Measurements from ENCODE around the gene MUTYH.
A peak's percentile ranks its signal among the peaks of the same experiment; 100 is the strongest.

The MUTYH gene

DNA sequence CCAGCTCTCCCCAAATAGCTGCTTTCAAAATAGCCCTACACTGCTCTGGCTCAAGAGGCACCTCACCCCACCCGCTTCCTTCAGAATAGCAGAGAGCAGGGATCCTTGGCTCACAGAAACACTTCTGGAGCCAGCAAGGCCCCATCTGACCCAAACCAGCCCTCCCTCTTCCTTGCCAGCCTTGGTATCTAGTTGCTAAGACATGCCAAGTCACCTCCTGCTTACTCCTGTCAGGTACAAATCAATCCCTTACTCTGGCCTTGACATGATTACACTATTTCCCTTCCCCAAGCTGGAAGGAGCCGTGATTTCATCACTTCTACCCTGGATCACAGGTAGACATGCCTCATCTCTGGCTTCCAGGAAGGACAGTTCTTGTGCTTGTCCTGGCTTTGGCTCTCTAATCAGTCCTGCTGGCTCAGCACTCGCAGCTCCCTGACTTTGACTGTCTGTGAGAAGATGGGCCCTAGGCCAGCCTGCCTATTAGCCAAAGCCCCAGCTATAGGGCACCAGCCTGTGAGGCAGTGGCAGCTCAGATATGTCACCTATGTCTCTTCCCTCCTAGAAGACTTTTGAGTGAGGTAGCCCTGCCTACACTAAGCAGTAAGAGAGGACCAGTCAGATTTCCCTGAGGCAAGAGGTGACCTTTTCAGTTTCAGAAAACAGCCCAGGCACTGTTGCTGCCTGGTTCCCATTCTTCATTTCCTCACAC lies 8.9 kb upstream of the MUTYH start:
- DNase-seq, result no peak

DNA sequence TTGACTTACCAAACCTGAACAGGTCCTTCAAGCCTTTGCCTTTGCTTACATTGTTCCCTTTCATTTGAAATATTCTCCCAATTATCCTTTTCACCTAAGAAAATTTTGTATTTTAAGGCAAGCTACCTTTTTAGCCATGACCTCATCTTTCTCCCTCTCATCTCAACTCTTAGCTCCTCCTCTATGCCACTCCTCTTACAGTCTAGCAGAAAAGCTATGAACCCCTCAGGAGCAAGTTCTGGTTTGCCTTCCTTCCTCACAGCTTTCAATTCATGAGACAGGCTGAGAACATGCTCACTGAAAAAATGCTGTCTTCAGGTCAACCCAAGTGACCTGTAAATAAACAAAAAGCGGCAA lies 8.3 kb upstream of the MUTYH start:
- DNase-seq, result no peak

DNA sequence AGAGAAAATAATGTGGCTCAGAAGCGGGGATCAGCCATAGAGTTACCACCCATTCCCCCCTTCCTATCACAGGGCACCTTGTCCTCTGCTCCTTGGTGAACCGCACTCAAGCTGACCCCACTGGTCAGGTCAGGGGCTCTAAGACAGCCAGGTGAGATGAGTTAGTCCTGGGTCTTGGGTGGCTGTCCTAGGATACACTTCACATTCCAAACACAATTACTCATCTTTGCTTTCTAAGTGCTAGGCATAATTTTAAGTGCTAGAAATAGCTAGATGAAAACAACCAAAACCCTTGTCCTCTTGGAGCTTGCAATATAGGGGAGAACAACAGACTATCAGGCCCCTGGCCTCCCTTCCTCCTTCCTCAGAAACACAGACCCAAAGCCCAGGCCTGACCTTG lies 7.8 kb upstream of the MUTYH start:
- no peak for DNase-seq

DNA sequence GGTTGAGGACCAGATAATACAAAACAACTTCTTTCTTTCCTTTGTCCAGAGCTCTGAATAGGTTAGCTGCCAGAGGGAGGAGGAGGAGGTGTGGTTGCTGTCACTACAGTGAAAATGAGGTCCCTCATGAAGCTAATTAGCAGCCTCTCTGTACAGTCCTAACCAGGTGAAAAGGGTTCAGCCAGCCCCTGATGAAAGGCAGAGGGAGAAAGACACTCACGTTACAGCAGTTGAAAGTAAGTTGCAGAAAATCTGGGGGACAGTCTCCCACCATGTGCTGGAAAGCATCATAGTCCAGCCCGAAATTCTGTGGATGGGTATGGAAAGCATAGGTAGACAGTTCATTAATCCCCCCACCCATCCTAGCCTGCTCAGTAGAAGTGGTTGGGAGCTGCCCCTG lies 6.2 kb upstream of the MUTYH start:
- no peak for DNase-seq

GRCh38 chr1:45345014-45345413 lies 4.8 kb upstream of the MUTYH start:
- no peak for DNase-seq

GRCh38 chr1:45344499-45344898 lies 4.3 kb upstream of the MUTYH start:
- no peak for DNase-seq

- DNase-seq, result no peak
Measured at GRCh38 chr1:45340816-45341466, 701 bp upstream of the MUTYH start.

GRCh38 chr1:45337630-45338325 lies 2.5 kb downstream of the MUTYH start:
- no peak for DNase-seq

- DNase-seq, result no peak
Measured at GRCh38 chr1:45335855-45336324, 4.3 kb downstream of the MUTYH start.

GRCh38 chr1:45334308-45335245 lies 5.7 kb downstream of the MUTYH start:
- peak; percentile 56 to 80 for DNase-seq

DNA sequence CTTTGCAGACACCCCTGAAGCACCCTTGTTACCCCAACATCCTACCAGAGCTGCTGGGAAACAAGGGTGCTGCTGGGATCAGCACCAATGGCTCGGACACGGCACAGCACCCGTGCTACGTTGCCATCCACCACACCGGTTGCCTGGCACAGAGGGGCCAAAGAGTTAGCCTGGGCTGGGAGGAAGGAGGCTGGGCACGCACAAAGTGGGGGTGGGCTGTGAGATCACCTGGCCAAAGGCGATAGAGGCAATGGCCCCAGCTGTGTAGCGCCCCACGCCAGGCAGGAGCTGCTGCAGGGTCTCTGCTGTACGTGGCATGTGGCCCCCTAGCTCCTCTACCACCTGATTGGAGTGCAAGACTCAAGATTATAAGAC lies 7.9 kb downstream of the MUTYH start:
- DNase-seq, result no peak

GRCh38 chr1:45331436-45332345 lies 8.5 kb downstream of the MUTYH start:
- DNase-seq, result no peak

GRCh38 chr1:45329445-45329844 lies 10.8 kb downstream of the MUTYH start:
- DNase-seq, result no peak

DNA sequence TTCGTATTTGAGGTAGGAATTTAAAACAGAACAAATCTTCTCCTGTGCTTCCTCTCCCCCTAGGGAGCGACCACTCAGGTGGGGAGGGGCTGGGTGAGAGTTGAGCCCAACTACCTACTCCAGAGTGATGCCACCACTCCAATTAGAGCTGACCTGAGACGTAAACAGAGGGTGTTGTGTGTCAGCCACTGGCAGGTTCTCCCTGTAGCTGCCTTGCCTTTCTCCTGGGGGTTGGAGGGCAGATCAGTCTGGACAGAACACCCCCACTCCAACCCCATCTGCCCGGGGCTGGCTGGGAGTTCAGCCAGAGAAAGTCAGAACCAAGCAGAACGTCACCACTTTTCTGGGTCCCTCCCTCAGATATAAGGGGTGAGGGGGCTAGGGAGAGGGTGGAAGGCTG lies 11.6 kb downstream of the MUTYH start:
- no peak for DNase-seq

GRCh38 chr1:45327644-45328515 lies 12.4 kb downstream of the MUTYH start:
- DNase-seq, result no peak

DNA sequence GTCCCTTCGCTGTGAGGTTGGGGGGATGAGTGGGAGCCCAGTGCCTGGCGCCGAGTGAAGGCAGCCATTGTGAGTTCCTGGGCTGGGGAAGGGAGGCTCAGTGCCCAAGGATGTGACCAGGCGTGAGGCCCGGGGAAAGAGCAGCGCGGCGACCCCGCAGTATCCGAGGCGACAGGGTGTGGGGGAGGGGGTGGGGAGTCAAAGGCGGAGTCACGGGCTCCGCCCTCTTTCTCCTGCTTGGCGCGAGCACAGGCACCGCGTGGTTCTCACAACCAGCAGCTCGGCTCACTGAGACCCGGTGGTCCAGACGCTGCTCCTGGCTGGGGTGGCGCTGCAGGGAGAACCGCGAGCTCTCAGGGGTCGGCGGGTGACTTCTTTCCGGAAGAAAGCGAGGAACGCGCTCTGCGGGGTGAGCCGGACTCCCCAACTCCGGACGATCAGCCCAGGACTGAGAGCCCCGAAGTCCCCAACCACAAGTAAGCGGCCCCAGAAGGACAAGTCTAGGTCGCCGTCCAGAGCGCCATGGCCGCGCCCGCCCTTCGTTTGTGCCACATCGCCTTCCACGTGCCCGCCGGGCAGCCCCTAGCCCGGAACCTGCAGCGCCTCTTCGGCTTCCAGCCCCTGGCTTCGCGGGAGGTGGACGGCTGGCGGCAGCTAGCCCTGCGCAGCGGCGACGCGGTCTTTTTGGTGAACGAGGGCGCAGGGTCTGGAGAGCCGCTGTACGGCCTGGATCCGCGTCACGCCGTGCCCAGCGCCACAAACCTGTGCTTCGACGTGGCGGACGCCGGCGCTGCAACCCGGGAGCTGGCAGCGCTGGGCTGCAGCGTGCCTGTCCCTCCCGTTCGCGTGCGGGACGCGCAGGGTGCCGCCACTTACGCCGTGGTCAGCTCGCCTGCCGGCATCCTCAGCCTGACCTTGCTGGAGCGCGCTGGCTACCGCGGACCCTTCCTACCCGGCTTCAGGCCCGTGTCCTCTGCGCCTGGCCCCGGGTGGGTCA lies 13.3 kb downstream of the MUTYH start, which contains the start of gene HPDL:
Gene HPDL (plus strand): TSS at position 269 of the 997 bp plus-strand sequence. CDS start 254 bp downstream, at position 523.
- peak in 1 of 2 donors; percentile 32 for DNase-seq

DNA sequence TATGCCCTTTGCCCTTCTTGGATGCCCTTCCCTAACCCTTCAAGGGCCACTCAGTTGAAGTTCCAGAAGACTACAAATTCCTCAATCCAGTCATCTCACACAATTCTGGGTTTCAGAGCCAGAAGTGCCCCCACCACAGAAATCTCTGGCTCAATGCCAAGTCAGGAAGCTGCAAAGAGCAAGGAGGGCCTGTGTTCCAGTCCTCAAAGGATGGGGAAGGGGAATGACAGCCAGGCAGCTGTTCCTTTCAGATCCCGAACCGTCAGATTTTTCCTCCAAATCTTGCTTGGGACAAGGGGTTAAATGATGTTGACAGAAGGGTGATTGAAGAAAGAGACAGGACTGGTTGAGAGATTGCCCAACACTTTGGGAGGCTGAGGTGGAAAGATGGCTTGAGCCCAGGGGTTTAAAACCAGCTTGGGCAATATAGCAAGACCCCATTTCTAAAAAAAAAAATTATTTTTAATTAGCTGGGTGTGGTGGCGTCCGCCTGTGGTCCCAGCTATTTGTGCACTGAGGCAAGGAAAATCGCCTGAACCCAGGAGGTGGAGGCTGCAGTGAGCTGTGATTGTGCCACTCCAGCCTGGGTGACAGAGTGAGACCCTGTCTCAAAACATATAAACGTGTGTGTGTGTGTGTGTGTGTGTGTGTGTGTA lies 14.3 kb downstream of the MUTYH start:
- no peak for DNase-seq

DNA sequence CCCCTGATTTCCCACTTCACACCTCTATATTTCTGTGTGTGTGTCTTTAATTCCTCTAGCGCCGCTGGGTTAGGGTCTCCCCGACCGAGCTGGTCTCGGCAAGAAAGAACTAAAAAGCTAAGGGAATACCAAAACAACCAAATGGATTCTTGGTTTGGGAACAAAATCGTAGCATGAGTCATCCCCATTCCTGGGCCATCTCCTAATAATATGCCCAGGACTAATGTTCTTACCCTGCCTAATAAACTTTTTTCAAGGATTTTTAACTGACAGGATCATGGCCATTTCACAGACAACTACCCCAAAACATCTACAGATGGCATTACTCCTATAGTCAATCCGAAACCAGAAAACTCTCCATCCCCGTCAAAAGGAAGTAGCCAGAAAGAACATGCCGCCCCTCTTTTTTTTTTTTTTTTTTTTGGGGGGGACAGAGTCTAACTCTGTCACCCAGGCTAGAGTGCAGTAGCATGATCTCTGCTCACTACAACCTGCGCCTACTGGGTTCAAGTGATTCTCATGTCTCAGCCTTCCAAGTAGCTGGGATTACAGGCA lies 17.7 kb downstream of the MUTYH start:
- no peak for DNase-seq
